ENCODE measurements around the gene RHOG. TPM values are rescaled to one million over a fixed set of nuclear protein-coding genes. Genes with fewer than 3 reads are reported as not detected.

Gene RHOG
- total and polyA plus RNA-seq, 9 of the 15 experiments (the other 6 are each of a cell fraction or from before 2014, with no cell fraction given) = 22.6 to 162 (median 80.3) TPM

DNA sequence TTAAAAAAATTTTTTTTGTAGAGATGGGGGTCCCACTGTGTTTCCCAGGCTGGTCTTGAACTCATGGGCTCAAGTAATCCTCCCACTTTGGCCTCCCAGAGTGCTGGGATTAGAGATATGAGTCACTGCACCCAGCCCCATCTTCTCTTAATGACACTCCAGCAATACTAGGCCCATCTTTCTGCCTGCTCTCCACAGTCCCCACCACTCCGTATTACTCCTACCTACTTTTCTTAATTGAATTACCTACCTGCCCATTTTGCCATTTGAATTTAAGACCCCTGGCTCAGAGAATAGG, 12.7 kb upstream of the RHOG start (continued):
- TF ChIP-seq, protein P1, sequence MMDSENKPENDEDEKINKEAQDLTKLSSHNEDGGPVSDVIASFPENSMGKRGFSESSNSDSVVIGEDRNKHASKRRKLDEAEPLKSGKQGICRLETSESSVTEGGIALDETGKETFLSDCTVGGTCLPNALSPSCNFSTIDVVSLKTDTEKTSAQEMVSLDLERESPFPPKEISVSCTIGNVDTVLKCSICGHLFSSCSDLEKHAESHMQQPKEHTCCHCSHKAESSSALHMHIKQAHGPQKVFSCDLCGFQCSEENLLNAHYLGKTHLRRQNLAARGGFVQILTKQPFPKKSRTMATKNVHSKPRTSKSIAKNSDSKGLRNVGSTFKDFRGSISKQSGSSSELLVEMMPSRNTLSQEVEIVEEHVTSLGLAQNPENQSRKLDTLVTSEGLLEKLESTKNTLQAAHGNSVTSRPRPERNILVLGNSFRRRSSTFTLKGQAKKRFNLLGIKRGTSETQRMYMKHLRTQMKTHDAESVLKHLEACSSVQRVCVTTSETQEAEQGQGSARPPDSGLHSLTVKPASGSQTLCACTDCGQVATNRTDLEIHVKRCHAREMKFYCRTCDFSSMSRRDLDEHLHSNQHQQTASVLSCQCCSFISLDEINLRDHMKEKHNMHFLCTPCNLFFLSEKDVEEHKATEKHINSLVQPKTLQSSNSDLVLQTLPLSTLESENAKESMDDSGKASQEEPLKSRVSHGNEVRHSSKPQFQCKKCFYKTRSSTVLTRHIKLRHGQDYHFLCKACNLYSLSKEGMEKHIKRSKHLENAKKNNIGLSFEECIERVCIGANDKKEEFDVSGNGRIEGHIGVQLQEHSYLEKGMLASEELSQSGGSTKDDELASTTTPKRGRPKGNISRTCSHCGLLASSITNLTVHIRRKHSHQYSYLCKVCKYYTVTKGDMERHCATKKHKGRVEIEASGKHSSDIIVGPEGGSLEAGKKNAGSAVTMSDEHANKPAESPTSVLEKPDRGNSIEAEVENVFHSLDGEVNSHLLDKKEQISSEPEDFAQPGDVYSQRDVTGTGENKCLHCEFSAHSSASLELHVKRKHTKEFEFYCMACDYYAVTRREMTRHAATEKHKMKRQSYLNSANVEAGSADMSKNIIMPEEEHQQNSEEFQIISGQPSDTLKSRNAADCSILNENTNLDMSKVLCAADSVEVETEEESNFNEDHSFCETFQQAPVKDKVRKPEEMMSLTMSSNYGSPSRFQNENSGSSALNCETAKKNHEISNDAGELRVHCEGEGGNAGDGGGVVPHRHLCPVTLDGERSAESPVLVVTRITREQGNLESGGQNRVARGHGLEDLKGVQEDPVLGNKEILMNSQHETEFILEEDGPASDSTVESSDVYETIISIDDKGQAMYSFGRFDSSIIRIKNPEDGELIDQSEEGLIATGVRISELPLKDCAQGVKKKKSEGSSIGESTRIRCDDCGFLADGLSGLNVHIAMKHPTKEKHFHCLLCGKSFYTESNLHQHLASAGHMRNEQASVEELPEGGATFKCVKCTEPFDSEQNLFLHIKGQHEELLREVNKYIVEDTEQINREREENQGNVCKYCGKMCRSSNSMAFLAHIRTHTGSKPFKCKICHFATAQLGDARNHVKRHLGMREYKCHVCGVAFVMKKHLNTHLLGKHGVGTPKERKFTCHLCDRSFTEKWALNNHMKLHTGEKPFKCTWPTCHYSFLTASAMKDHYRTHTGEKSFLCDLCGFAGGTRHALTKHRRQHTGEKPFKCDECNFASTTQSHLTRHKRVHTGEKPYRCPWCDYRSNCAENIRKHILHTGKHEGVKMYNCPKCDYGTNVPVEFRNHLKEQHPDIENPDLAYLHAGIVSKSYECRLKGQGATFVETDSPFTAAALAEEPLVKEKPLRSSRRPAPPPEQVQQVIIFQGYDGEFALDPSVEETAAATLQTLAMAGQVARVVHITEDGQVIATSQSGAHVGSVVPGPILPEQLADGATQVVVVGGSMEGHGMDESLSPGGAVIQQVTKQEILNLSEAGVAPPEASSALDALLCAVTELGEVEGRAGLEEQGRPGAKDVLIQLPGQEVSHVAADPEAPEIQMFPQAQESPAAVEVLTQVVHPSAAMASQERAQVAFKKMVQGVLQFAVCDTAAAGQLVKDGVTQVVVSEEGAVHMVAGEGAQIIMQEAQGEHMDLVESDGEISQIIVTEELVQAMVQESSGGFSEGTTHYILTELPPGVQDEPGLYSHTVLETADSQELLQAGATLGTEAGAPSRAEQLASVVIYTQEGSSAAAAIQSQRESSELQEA (IDR thresholded peaks at IDR 0.05; ENCODE audit: low read depth) = no peak
- 0 out of 2 replicates have a peak, but pooled peaks have one; percentile 34 for TF ChIP-seq ARID1B (IDR thresholded peaks at IDR 0.05)
- TF ChIP-seq GATAD2A (IDR thresholded peaks at IDR 0.05) = no peak
- no peak for TF ChIP-seq GTF2F1 (IDR thresholded peaks at IDR 0.05; ENCODE audit: low read depth, low read length)
- TF ChIP-seq, protein P2, sequence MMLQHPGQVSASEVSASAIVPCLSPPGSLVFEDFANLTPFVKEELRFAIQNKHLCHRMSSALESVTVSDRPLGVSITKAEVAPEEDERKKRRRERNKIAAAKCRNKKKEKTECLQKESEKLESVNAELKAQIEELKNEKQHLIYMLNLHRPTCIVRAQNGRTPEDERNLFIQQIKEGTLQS (IDR thresholded peaks at IDR 0.05) = peak; percentile 67
- TF ChIP-seq, protein P2 (CRISPR knock-in tag; conservative IDR thresholded peaks at IDR 0.05) = no peak
- TF ChIP-seq ZNF507 (tag; conservative IDR thresholded peaks at IDR 0.05) = no peak
- TF ChIP-seq, protein P3, sequence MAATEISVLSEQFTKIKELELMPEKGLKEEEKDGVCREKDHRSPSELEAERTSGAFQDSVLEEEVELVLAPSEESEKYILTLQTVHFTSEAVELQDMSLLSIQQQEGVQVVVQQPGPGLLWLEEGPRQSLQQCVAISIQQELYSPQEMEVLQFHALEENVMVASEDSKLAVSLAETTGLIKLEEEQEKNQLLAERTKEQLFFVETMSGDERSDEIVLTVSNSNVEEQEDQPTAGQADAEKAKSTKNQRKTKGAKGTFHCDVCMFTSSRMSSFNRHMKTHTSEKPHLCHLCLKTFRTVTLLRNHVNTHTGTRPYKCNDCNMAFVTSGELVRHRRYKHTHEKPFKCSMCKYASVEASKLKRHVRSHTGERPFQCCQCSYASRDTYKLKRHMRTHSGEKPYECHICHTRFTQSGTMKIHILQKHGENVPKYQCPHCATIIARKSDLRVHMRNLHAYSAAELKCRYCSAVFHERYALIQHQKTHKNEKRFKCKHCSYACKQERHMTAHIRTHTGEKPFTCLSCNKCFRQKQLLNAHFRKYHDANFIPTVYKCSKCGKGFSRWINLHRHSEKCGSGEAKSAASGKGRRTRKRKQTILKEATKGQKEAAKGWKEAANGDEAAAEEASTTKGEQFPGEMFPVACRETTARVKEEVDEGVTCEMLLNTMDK (IDR thresholded peaks at IDR 0.05; ENCODE audit: borderline replicate concordance, insufficient read depth, low read depth, low read length, poor library complexity, severe bottlenecking) = no peak
- TF ChIP-seq KDM4B (IDR thresholded peaks at IDR 0.05; ENCODE audit: borderline replicate concordance in 2 of 2, low read depth in 1 of 2) = no peak
- TF ChIP-seq FOSL1 (tag; conservative IDR thresholded peaks at IDR 0.05) = peak; percentile 63
- no peak for TF ChIP-seq NFATC3 (IDR thresholded peaks at IDR 0.05)
- TF ChIP-seq ZEB2 (IDR thresholded peaks at IDR 0.05) = no peak
- TF ChIP-seq POLR2AphosphoS5 (IDR thresholded peaks at IDR 0.05; ENCODE audit: control insufficient read depth, insufficient read depth, low read depth, low read length) = no peak
- no peak for TF ChIP-seq SNRNP70 (optimal IDR thresholded peaks at IDR 0.05; ENCODE audit: low read depth, low read length)
- no peak for TF ChIP-seq TRIM28 (IDR thresholded peaks at IDR 0.05)
- TF ChIP-seq ZNF324 (CRISPR knock-in tag; IDR thresholded peaks at IDR 0.05) = no peak
- peak in 1 of 3 experiments; percentile 16 for TF ChIP-seq YY1 (IDR thresholded peaks at IDR 0.05; ENCODE audit: borderline replicate concordance in 1 of 3, control insufficient read depth in 1 of 3, extremely low read depth in 1 of 3, insufficient read depth in 3 of 3, insufficient read length in 1 of 3, insufficient replicate concordance in 2 of 3, low read depth in 1 of 3, low read length in 2 of 3)
- no peak for TF ChIP-seq ZNF24 (IDR thresholded peaks at IDR 0.05)
- no peak for TF ChIP-seq RBBP5 (IDR thresholded peaks at IDR 0.05; ENCODE audit: borderline replicate concordance, insufficient read depth, low read length, poor library complexity, severe bottlenecking)

All from K562 (cell line).